PC-3 (cell line): ENCODE data around the gene STAT6.

ENCODE experiments used
- EZH2phosphoT487 ChIP-seq: fragments of 300-600 bp; sonication (generic); IDR thresholded peaks from 2 replicates; pipeline ENCODE4 v1.6.1; 2018; ENCODE audit warnings: mild to moderate bottlenecking, antibody characterized with exemption, low read length, borderline replicate concordance
- TF ChIP-seq, protein P1 (sequence below): fragments of 300-600 bp; sonication (generic); conservative IDR thresholded peaks from 2 replicates; pipeline ENCODE4 v1.5.1; 2017; ENCODE audit warnings: antibody characterized with exemption, low read depth, mild to moderate bottlenecking, low read length

DNA sequence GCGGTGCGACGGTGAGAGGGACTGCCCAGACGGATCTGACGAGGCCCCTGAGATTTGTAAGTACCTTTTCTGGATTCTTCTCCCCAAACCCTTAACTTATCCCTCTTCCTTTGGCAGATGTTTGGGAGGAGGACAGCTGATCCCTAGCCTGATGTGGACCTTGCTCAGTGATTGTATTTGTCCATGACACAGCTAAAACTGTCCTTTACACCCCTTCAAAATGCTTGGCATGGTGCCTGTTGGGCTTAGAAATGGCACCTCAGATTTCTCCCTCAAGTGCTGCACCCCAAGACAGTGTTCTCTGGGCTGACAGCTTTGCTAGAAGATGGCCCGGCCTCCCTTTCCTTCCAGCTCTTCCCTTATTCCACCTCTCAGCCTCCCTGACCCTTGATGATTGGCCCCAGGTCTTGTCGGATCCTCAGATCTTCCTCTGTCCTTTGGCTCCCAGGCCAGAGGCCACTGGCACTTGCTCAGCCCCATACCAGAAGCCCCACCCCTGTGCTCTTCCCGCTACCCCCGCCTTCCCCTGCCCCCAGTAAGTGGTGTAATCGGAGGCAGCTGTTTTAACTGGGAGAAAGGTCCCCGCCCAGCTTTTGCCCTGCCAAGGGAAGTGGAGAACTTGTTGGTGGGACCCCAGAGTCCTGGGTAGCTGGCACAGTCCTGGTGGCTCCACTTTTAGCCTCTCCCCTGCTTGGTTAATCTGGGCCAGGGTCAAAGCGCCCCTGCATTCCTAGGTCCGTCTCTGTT lies 27.5 kb upstream of the STAT6 start:
- TF ChIP-seq, protein P1, sequence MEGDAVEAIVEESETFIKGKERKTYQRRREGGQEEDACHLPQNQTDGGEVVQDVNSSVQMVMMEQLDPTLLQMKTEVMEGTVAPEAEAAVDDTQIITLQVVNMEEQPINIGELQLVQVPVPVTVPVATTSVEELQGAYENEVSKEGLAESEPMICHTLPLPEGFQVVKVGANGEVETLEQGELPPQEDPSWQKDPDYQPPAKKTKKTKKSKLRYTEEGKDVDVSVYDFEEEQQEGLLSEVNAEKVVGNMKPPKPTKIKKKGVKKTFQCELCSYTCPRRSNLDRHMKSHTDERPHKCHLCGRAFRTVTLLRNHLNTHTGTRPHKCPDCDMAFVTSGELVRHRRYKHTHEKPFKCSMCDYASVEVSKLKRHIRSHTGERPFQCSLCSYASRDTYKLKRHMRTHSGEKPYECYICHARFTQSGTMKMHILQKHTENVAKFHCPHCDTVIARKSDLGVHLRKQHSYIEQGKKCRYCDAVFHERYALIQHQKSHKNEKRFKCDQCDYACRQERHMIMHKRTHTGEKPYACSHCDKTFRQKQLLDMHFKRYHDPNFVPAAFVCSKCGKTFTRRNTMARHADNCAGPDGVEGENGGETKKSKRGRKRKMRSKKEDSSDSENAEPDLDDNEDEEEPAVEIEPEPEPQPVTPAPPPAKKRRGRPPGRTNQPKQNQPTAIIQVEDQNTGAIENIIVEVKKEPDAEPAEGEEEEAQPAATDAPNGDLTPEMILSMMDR: no peak
- no peak for TF ChIP-seq EZH2phosphoT487
